ENCODE data around the gene ABL1.

Gene ABL1

GRCh38 chr9:130837643-130838042 is 2.6 kb downstream of the ABL1 start:
- peak overlapping the region; percentile 79 for H3K4me3 ChIP-seq (ENCODE audit: low read depth, low read length)
- DNase-seq (ENCODE audit: low read depth, low spot score), result no peak
- in situ Hi-C loops (cut with HindIII; ENCODE audit: low sequenced_read_pairs), result no loop called here
- no peak for TF ChIP-seq CTCF (IDR thresholded peaks at IDR 0.05; ENCODE audit: low read depth, low read length)

GRCh38 chr9:130839132-130840111 is 4.4 kb downstream of the ABL1 start:
- H3K4me3 ChIP-seq (ENCODE audit: low read depth, low read length), result no peak overlapping the region
- no peak for DNase-seq (ENCODE audit: low read depth, low spot score)
- in situ Hi-C loops (cut with HindIII; ENCODE audit: low sequenced_read_pairs), result no loop called here
- TF ChIP-seq CTCF (IDR thresholded peaks at IDR 0.05; ENCODE audit: low read depth, low read length), result no peak

- no peak for DNase-seq (ENCODE audit: low read depth, low spot score)
- in situ Hi-C loops (cut with HindIII; ENCODE audit: low sequenced_read_pairs), result no loop called here
- no peak for TF ChIP-seq CTCF (IDR thresholded peaks at IDR 0.05; ENCODE audit: low read depth, low read length)
- no peak overlapping the region for H3K4me3 ChIP-seq (ENCODE audit: low read depth, low read length)
Observed at GRCh38 chr9:130842545-130842944, 7.5 kb downstream of the ABL1 start.

- no peak for DNase-seq (ENCODE audit: low read depth, low spot score)
- H3K4me3 ChIP-seq (ENCODE audit: low read depth, low read length), result no peak overlapping the region
- no peak for TF ChIP-seq CTCF (IDR thresholded peaks at IDR 0.05; ENCODE audit: low read depth, low read length)
- in situ Hi-C loops (cut with HindIII; ENCODE audit: low sequenced_read_pairs), result no loop called here
Observed at GRCh38 chr9:130843049-130843908, 8.2 kb downstream of the ABL1 start.

GRCh38 chr9:130844044-130844451 is 9.0 kb downstream of the ABL1 start:
- in situ Hi-C loops (cut with HindIII; ENCODE audit: low sequenced_read_pairs), result no loop called here
- no peak for TF ChIP-seq CTCF (IDR thresholded peaks at IDR 0.05; ENCODE audit: low read depth, low read length)
- H3K4me3 ChIP-seq (ENCODE audit: low read depth, low read length), result no peak overlapping the region
- no peak for DNase-seq (ENCODE audit: low read depth, low spot score)

GRCh38 chr9:130845254-130845653 is 10.2 kb downstream of the ABL1 start:
- no peak for DNase-seq (ENCODE audit: low read depth, low spot score)
- in situ Hi-C loops (cut with HindIII; ENCODE audit: low sequenced_read_pairs), result no loop called here
- H3K4me3 ChIP-seq (ENCODE audit: low read depth, low read length), result no peak overlapping the region
- TF ChIP-seq CTCF (IDR thresholded peaks at IDR 0.05; ENCODE audit: low read depth, low read length), result no peak

Data from astrocyte of the spinal cord (primary cell).